Measurements from ENCODE around the gene NUDCD3. TPM values are rescaled to one million over a fixed set of nuclear protein-coding genes. Genes with fewer than 3 reads are reported as not detected.

The NUDCD3 gene
- total RNA-seq, 1 experiment from 2014 or later = 94.6 TPM

- TF ChIP-seq, protein P1, sequence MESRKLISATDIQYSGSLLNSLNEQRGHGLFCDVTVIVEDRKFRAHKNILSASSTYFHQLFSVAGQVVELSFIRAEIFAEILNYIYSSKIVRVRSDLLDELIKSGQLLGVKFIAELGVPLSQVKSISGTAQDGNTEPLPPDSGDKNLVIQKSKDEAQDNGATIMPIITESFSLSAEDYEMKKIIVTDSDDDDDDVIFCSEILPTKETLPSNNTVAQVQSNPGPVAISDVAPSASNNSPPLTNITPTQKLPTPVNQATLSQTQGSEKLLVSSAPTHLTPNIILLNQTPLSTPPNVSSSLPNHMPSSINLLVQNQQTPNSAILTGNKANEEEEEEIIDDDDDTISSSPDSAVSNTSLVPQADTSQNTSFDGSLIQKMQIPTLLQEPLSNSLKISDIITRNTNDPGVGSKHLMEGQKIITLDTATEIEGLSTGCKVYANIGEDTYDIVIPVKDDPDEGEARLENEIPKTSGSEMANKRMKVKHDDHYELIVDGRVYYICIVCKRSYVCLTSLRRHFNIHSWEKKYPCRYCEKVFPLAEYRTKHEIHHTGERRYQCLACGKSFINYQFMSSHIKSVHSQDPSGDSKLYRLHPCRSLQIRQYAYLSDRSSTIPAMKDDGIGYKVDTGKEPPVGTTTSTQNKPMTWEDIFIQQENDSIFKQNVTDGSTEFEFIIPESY (IDR thresholded peaks at IDR 0.05; ENCODE audit: extremely low read depth, insufficient replicate concordance, low read length) = no peak
- TF ChIP-seq SRF (IDR thresholded peaks at IDR 0.05; ENCODE audit: low read depth) = no peak
- TF ChIP-seq POLR2A (IDR thresholded peaks at IDR 0.05; ENCODE audit: borderline replicate concordance, extremely low read depth, insufficient read depth, insufficient read length) = no peak
- no peak for TF ChIP-seq JUND (IDR thresholded peaks at IDR 0.05)
- TF ChIP-seq, protein P2, sequence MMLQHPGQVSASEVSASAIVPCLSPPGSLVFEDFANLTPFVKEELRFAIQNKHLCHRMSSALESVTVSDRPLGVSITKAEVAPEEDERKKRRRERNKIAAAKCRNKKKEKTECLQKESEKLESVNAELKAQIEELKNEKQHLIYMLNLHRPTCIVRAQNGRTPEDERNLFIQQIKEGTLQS (IDR thresholded peaks at IDR 0.05) = no peak
These were observed 41.2 kb upstream of the NUDCD3 start (continued) for GRCh38 chr7:44531421-44532380.

GRCh38 chr7:44530990-44531389, 40.5 kb upstream of the NUDCD3 start:
- no peak overlapping the region; the same call in 1 of the 2 replicates for H3K27ac ChIP-seq (ENCODE audit: low read depth, low read length)
- H3K36me3 ChIP-seq (ENCODE audit: control insufficient read depth in 1 of 2, insufficient read depth in 2 of 2, low read length in 2 of 2) = no peaks in the 10 kb centered on the region
- TF ChIP-seq, protein P3, sequence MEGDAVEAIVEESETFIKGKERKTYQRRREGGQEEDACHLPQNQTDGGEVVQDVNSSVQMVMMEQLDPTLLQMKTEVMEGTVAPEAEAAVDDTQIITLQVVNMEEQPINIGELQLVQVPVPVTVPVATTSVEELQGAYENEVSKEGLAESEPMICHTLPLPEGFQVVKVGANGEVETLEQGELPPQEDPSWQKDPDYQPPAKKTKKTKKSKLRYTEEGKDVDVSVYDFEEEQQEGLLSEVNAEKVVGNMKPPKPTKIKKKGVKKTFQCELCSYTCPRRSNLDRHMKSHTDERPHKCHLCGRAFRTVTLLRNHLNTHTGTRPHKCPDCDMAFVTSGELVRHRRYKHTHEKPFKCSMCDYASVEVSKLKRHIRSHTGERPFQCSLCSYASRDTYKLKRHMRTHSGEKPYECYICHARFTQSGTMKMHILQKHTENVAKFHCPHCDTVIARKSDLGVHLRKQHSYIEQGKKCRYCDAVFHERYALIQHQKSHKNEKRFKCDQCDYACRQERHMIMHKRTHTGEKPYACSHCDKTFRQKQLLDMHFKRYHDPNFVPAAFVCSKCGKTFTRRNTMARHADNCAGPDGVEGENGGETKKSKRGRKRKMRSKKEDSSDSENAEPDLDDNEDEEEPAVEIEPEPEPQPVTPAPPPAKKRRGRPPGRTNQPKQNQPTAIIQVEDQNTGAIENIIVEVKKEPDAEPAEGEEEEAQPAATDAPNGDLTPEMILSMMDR (IDR thresholded peaks at IDR 0.05 in 2 of 3, conservative IDR thresholded peaks at IDR 0.05 in 1 of 3; ENCODE audit: borderline replicate concordance in 1 of 3, insufficient read depth in 1 of 3, low read depth in 2 of 3, low read length in 2 of 3) = no peak
- no peak for TF ChIP-seq TCF7L2 (IDR thresholded peaks at IDR 0.05; ENCODE audit: borderline replicate concordance, extremely low read depth, insufficient read depth, insufficient read length)
- no peak for TF ChIP-seq SRF (IDR thresholded peaks at IDR 0.05; ENCODE audit: low read depth)
- no peak for TF ChIP-seq CEBPB (IDR thresholded peaks at IDR 0.05; ENCODE audit: low read depth)
- no peak for TF ChIP-seq ZFX (IDR thresholded peaks at IDR 0.05)
- ChIA-PET POLR2A (no interaction called here), RAD21 (ENCODE audit: low non-redundant PET in 1 of 2, low total read pairs in 2 of 2, uncharacterized antibody in 2 of 2, unreplicated experiment in 2 of 2) (no interaction called here), CTCF (no interaction called here)
- H3K9me3 ChIP-seq (ENCODE audit: control insufficient read depth in 1 of 2, insufficient read depth in 1 of 2, low read depth in 1 of 2, low read length in 2 of 2) = no peaks in the 10 kb centered on the region
- no peak overlapping the region for H2AFZ ChIP-seq (ENCODE audit: low read depth, low read length, poor library complexity, severe bottlenecking)
- H3K4me1 ChIP-seq (ENCODE audit: control insufficient read depth in 1 of 2, insufficient read depth in 2 of 2, low read length in 2 of 2) = peaks cover 0 to 12% of the 10 kb centered on the region in 2 experiments; a peak in 2 of 4 replicates
- intact Hi-C loops (cut with micrococcal nuclease) = no loop called here
- peak overlapping the region; percentile 45 for H3K4me2 ChIP-seq (ENCODE audit: low read length)
- H3K27me3 ChIP-seq (ENCODE audit: insufficient read depth, low read length) = no peaks in the 10 kb centered on the region
- no peak for DNase-seq (ENCODE audit: low read depth, low spot score)
- no peak overlapping the region for H3K9ac ChIP-seq (ENCODE audit: low read length)
- H4K20me1 ChIP-seq (ENCODE audit: insufficient read depth) = no peaks in the 10 kb centered on the region
- H3K79me2 ChIP-seq (ENCODE audit: insufficient read depth, low read length) = no peaks in the 10 kb centered on the region
- no peak for ATAC-seq
- no TSS peak for BruUV-seq (replicated peaks)
- no peak overlapping the region for H3K4me3 ChIP-seq (replicated peaks in 1 of 2; ENCODE audit: low read depth in 1 of 2, low read length in 2 of 2)
- H3K9me2 ChIP-seq (ENCODE audit: insufficient read depth) = no peaks in the 10 kb centered on the region
